Neural cell (in vitro differentiated cells): ENCODE results near the gene MAMLD1.

ENCODE experiments used
- CTCF ChIP-seq: fragments of 450-650 bp; IDR thresholded peaks from 2 replicates; pipeline ENCODE4 v1.5.1; 2014; ENCODE audit warnings: antibody characterized with exemption, mild to moderate bottlenecking, moderate library complexity; ENCODE audit not compliant: poor library complexity, severe bottlenecking
- EP300 ChIP-seq: fragments of 450-650 bp; conservative IDR thresholded peaks from 2 replicates; pipeline ENCODE4 v1.6.1; 2014; ENCODE audit warnings: antibody characterized with exemption, mild to moderate bottlenecking, moderate library complexity; ENCODE audit not compliant: poor library complexity, severe bottlenecking
- EZH2 ChIP-seq: fragments of 200-600, 300-800 bp; shearing (Covaris generic), sonication (generic); IDR thresholded peaks from 2 replicates; pipeline ENCODE4 v1.6.1; 2014; ENCODE audit warnings: antibody characterized with exemption, low read length, borderline replicate concordance, mild to moderate bottlenecking; ENCODE audit not compliant: insufficient read depth, poor library complexity, severe bottlenecking
- POLR2AphosphoS5 ChIP-seq: IDR thresholded peaks from 2 replicates; pipeline ENCODE4 v1.6.1; 2012

GRCh38 chrX:150482537-150483206 lies 119.6 kb downstream of the MAMLD1 start:
- TF ChIP-seq CTCF, result no peak
- TF ChIP-seq EP300, result no peak
- TF ChIP-seq POLR2AphosphoS5, result no peak
- no peak for TF ChIP-seq EZH2
